HCT116 (cell line): ENCODE measurements around the gene MAST4. TPM values are rescaled to one million over a fixed set of nuclear protein-coding genes. Genes with fewer than 3 reads are reported as not detected.

Source experiments
- ATAC-seq: fragments of 200-7000 bp; cut with Tn5 transposase; 2 replicates; pipeline ENCODE4 v1.9.1; 2020; ENCODE audit warnings: mild to moderate bottlenecking, moderate library complexity
- BruUV-seq: library from RNA; stranded (reverse); fragments of 400-500 nt; replicated peaks from 2 replicates; lab custom pipeline; 2021; lab: Mats Ljungman, UMichigan
- CTCF ChIA-PET: fragments of 300-600 bp; sonication (Branson Sonifier 250); formaldehyde crosslinking; loops from one replicate; lab custom pipeline; 2021; ENCODE audit warnings: antibody characterized with exemption; lab: Charles Lee
- POLR2A ChIA-PET: fragments of 300-600, 350-600 bp; sonication (Branson Sonifier 250); formaldehyde crosslinking; loops from one replicate; lab custom pipeline; 2021; ENCODE audit warnings: antibody characterized with exemption; lab: Charles Lee
- RAD21 ChIA-PET, 2 experiments: fragments of 300-600 bp; sonication (Branson Sonifier 250); formaldehyde crosslinking; loops; one replicate each; lab custom pipeline; 2023; ENCODE audit warnings: low total read pairs in 2 of 2; ENCODE audit not compliant: uncharacterized antibody in 2 of 2, unreplicated experiment in 2 of 2, low non-redundant PET in 1 of 2; lab: Charles Lee
- DNase-seq: peaks from one replicate; pipeline ENCODE4 v3.0.0-alpha.2; 2010; ENCODE audit warnings: low read depth, low spot score
- H2AFZ ChIP-seq: fragments of 200-600 bp; shearing (Covaris generic), sonication (generic); 2 replicates; pipeline ENCODE4 v1.6.1; 2017; ENCODE audit warnings: low read depth, mixed run types, mixed read lengths, antibody characterized with exemption, low read length; ENCODE audit not compliant: poor library complexity, severe bottlenecking
- H3K27ac ChIP-seq: 2 replicates; pipeline ENCODE4 v1.5.1; 2012; ENCODE audit warnings: low read depth, low read length
- H3K27me3 ChIP-seq: fragments of 200-600 bp; sonication (generic); 2 replicates; pipeline ENCODE4 v1.6.1; 2016; ENCODE audit warnings: mixed run types, low read length, mixed read lengths; ENCODE audit not compliant: insufficient read depth
- H3K36me3 ChIP-seq, 2 experiments: fragments of 200-500 bp in 1 of 2; fragments of 200-600 bp in 1 of 2; sonication (Bioruptor generic) in 1 of 2; sonication (generic) in 1 of 2; 2 replicates each; pipeline versions ENCODE4 v1.5.1 to v1.6.1; 2014 to 2016; ENCODE audit warnings: low read length in 2 of 2, inconsistent platforms in 1 of 2, mixed read lengths in 1 of 2, mixed run types in 1 of 2; ENCODE audit not compliant: insufficient read depth in 2 of 2, control insufficient read depth in 1 of 2
- H3K4me1 ChIP-seq, 2 experiments: fragments of 200-600 bp in 1 of 2; sonication (generic) in 1 of 2; 2 replicates each; pipeline versions ENCODE4 v1.5.1 to v1.6.1; 2012 to 2017; ENCODE audit warnings: low read length in 2 of 2, inconsistent platforms in 1 of 2, mild to moderate bottlenecking in 1 of 2, mixed read lengths in 1 of 2, mixed run types in 1 of 2, moderate library complexity in 1 of 2; ENCODE audit not compliant: insufficient read depth in 2 of 2, control insufficient read depth in 1 of 2
- H3K4me2 ChIP-seq: fragments of 200-600 bp; sonication (generic); 2 replicates; pipeline ENCODE4 v1.6.1; 2017; ENCODE audit warnings: mixed run types, low read length, mixed read lengths
- H3K4me3 ChIP-seq, 2 experiments: fragments of 200-600 bp in 1 of 2; sonication (generic) in 1 of 2; replicated peaks in 1 of 2; 2 replicates each; pipeline ENCODE4 v1.5.1; 2011 to 2016; ENCODE audit warnings: low read length in 2 of 2, control low read depth in 1 of 2, low read depth in 1 of 2, mild to moderate bottlenecking in 1 of 2, mixed read lengths in 1 of 2, mixed run types in 1 of 2
- H3K79me2 ChIP-seq: fragments of 200-600 bp; sonication (generic); 2 replicates; pipeline ENCODE4 v1.6.1; 2017; ENCODE audit warnings: mild to moderate bottlenecking, mixed run types, low read length, moderate library complexity, mixed read lengths; ENCODE audit not compliant: insufficient read depth
- H3K9ac ChIP-seq: fragments of 200-600 bp; sonication (generic); 2 replicates; pipeline ENCODE4 v1.6.1; 2016; ENCODE audit warnings: low read length, mixed read lengths
- H3K9me2 ChIP-seq: fragments of 200-600 bp; sonication (generic), shearing (Covaris generic); 2 replicates; pipeline ENCODE4 v1.6.1; 2017; ENCODE audit warnings: mixed run types, mild to moderate bottlenecking, moderate library complexity; ENCODE audit not compliant: insufficient read depth
- H3K9me3 ChIP-seq, 2 experiments: fragments of 200-500 bp in 1 of 2; fragments of 200-600 bp in 1 of 2; sonication (Bioruptor generic) in 1 of 2; sonication (generic) in 1 of 2; 2 replicates each; pipeline ENCODE4 v1.6.1; 2014 to 2017; ENCODE audit warnings: low read length in 2 of 2, mixed read lengths in 2 of 2, inconsistent platforms in 1 of 2, low read depth in 1 of 2, mild to moderate bottlenecking in 1 of 2, mixed run types in 1 of 2, moderate library complexity in 1 of 2; ENCODE audit not compliant: control insufficient read depth in 1 of 2, insufficient read depth in 1 of 2
- H4K20me1 ChIP-seq: fragments of 200-600 bp; sonication (generic), shearing (Covaris generic); 2 replicates; pipeline ENCODE4 v1.6.1; 2017; ENCODE audit warnings: mixed run types, mild to moderate bottlenecking, moderate library complexity; ENCODE audit not compliant: insufficient read depth
- CBX3 ChIP-seq: IDR thresholded peaks from 2 replicates; pipeline ENCODE4 v1.6.1; 2012; ENCODE audit warnings: low read depth
- CEBPB ChIP-seq: IDR thresholded peaks from 2 replicates; pipeline ENCODE4 v1.6.1; 2012; ENCODE audit warnings: low read depth
- CTCF ChIP-seq, 3 experiments: fragments of 200-600 bp in 1 of 3; sonication (generic) in 1 of 3; IDR thresholded peaks in 2 of 3; conservative IDR thresholded peaks in 1 of 3; 2 replicates each; pipeline ENCODE4 v1.5.1; 2012 to 2017; ENCODE audit warnings: low read depth in 2 of 3, low read length in 2 of 3, antibody characterized with exemption in 1 of 3, borderline replicate concordance in 1 of 3, control low read depth in 1 of 3, mild to moderate bottlenecking in 1 of 3, mixed read lengths in 1 of 3, mixed run types in 1 of 3, moderate library complexity in 1 of 3; ENCODE audit not compliant: insufficient read depth in 1 of 3
- ELF1 ChIP-seq: IDR thresholded peaks from 2 replicates; pipeline ENCODE4 v1.6.1; 2012; ENCODE audit warnings: low read depth, borderline replicate concordance
- EZH2phosphoT487 ChIP-seq: fragments of 200-600 bp; IDR thresholded peaks from 2 replicates; pipeline ENCODE4 v1.6.1; 2018; ENCODE audit warnings: antibody characterized with exemption, borderline replicate concordance
- SIN3A ChIP-seq: IDR thresholded peaks from 2 replicates; pipeline ENCODE4 v1.6.1; 2012; ENCODE audit warnings: low read depth
- YY1 ChIP-seq: IDR thresholded peaks from 2 replicates; pipeline ENCODE4 v1.6.1; 2011; ENCODE audit warnings: low read length, low read depth, moderate library complexity, mild to moderate bottlenecking; ENCODE audit not compliant: insufficient replicate concordance; ENCODE audit errors: extremely low read depth
- ZBTB33 ChIP-seq: IDR thresholded peaks from 2 replicates; pipeline ENCODE4 v1.6.1; 2011; ENCODE audit warnings: mild to moderate bottlenecking, low read length, moderate library complexity; ENCODE audit not compliant: insufficient replicate concordance; ENCODE audit errors: extremely low read depth
- ZFX ChIP-seq: fragments of 450-650 bp; IDR thresholded peaks from 2 replicates; pipeline ENCODE4 v1.6.1; 2017
- ZNF274 ChIP-seq: fragments of 200-500 bp; sonication (Bioruptor generic); IDR thresholded peaks from 2 replicates; pipeline ENCODE4 v1.6.1; 2014; ENCODE audit warnings: mild to moderate bottlenecking, low read depth, low read length, inconsistent platforms
- intact Hi-C: fragments of 100-400 bp; cut with micrococcal nuclease; formaldehyde crosslinking; loops from 2 replicates; pipeline ENCODE4 v1.10.0; 2022
- total RNA-seq: library from RNA; stranded (reverse); gene quantifications from one replicate; pipeline ENCODE4 v1.2.1, GENCODE V29; 2021; ENCODE audit not compliant: unreplicated experiment

MAST4 gene
- total RNA-seq, 1 experiment from 2014 or later: 1.1 TPM

GRCh38 chr5:67031692-67032091, 435.5 kb downstream of the MAST4 start:
- intact Hi-C loops: no loop called here
- Histone ChIP-seq H3K27me3 (peaks cover 38% of the 10 kb centered on the region), H3K27ac (no peak overlapping the region), H3K9me3 (no peaks in the 10 kb centered on the region), H2AFZ (no peak overlapping the region), H3K79me2 (no peaks in the 10 kb centered on the region), H3K9ac (no peak overlapping the region), H3K4me3 (no peak overlapping the region), H3K9me2 (no peaks in the 10 kb centered on the region), H4K20me1 (no peaks in the 10 kb centered on the region), H3K4me2 (no peak overlapping the region), H3K36me3 (no peaks in the 10 kb centered on the region), H3K4me1 (no peaks in the 10 kb centered on the region)
- TF ChIP-seq YY1 (no peak), EZH2phosphoT487 (no peak), SIN3A (no peak), ZBTB33 (no peak), ZFX (no peak), ZNF274 (no peak), CEBPB (no peak), CTCF (IDR thresholded peaks at IDR 0.05 in 2 of 3, conservative IDR thresholded peaks at IDR 0.05 in 1 of 3; ENCODE audit: borderline replicate concordance in 1 of 3, insufficient read depth in 1 of 3, low read depth in 2 of 3, low read length in 2 of 3) (no peak), CBX3 (no peak), ELF1 (no peak)
- BruUV-seq: no TSS peak
- no peak for ATAC-seq
- RAD21 ChIA-PET: no interaction called here
- DNase-seq: no peak
- POLR2A ChIA-PET: no interaction called here
- CTCF ChIA-PET: no interaction called here
